Caki2 (cell line): ENCODE data around the gene DNAI4. TPM values are rescaled to one million over a fixed set of nuclear protein-coding genes. Genes with fewer than 3 reads are reported as not detected.
A peak's percentile ranks its signal among the peaks of the same experiment; 100 is the strongest.
"Not testable (repeated sequence)": the region's sequence is repeated elsewhere in the genome, so short reads cannot be mapped to it uniquely, and the experiment has no call there.

Source experiments
- DNase-seq: peaks from one replicate; pipeline ENCODE4 v3.0.0-alpha.2; 2015; ENCODE audit warnings: low read depth
- in situ Hi-C: cut with HindIII; loops from 2 replicates; pipeline ENCODE4 v1.10.0; 2016; ENCODE audit warnings: low sequenced_read_pairs, low pct_unique_long_range_greater_than_20kb, mixed read lengths
- total RNA-seq: library from RNA; depleted of rRNA; stranded (reverse); fragments of >200 nt; shearing (Covaris generic); gene quantifications from 2 replicates; pipeline ENCODE4 v1.2.3, GENCODE V29; 2014; ENCODE audit warnings: low replicate concordance

DNAI4 gene
- total RNA-seq, 1 experiment from 2014 or later: 6.5 TPM

- no peak for DNase-seq
- in situ Hi-C loops: no loop called here
Observed at GRCh38 chr1:66853379-66853778, 71.3 kb downstream of the DNAI4 start.

DNA sequence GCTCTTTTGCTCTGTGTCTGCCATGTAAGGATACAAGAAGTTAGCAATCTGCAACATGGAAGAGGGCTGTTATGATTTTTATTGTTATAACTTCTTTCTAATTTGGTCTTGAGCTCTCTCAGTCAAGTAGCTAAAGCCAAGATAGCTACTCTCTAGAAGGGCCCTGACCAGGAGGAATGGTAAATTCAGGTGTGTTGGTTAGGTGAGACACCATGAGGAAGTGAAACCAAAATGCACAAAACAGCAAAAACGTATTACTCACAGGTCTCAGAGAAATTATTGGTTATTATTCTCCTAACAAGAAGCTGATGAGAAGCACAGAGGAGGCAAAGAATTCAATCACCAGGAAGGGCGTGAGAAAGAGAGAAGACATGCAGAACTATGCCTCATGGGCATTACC is 71.8 kb downstream of the DNAI4 start:
- DNase-seq: no peak
- in situ Hi-C loops: no loop called here

DNA sequence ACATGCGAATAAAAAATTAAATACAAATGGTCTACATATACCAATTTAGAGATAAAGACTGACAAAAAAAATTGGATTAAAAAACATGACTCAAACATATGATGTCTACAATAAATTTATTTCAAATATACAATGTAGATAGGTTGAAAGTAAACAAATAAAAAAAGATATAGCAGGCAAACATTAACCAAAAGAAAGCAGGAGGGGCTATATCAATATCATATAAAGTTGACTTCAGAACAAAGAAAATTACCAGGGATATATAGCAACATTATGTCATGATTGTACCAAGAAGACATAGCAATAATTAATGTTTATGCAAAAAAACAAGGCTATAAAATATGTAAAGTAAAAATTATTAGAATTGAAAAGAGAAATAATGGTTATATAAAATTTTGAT is 73.7 kb downstream of the DNAI4 start:
- DNase-seq: no peak
- in situ Hi-C loops: no loop called here

DNA sequence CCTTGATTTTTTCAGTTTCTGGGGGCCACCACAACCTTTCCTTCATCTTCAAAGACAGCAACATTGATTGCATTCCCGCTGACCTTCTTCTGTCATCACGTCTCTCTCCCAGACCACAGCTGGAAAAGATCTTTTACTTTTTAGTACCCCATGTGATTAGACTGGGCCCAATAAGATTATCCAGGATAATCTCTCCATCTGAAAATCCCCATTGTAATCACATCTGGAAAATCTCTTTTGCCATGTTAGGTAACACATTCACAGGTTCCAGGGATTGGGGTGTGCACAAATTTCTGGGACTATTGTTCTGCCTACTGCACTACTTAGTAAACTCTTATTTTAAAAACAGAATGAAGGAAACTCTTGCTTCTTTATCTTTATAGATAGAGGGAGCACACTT is 76.5 kb downstream of the DNAI4 start:
- in situ Hi-C loops: no loop called here
- DNase-seq: no peak

DNA sequence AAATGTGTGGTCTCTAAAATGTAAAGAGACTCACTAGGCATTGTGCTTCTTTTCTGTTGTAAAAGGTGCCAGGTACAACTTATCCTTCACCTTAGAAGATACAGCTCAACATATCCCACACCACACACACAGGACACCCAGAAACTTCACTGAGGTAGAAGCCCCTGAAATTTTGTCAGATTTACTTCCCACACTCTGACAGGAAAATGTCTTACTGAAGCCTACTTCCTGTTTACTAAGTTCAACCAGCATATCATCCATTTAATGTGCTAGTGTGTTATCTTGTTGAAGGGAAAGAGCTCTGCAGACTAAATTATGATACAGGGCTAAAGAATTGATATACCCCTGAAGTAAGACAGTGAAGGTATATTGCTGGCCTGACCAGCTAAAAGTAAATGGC is 83.7 kb downstream of the DNAI4 start:
- in situ Hi-C loops: no loop called here
- DNase-seq: no peak

DNA sequence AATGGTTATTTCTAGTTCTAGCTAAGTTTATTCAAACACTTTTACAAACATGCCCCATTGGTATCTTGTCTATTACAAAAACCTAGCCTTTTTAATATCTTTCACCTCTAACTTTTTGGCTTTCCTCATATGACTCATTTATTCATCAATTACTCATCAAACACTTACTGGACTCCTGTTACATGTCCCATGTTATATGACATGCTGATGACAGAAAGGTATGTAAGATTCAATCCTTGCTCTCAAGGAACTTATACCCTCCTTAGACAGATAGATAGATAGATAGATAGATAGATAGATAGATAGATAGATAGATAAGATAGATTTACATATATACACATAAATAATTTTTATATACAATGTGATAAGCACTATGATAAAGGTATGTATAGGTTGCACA is 89.7 kb downstream of the DNAI4 start:
- no peak for DNase-seq
- in situ Hi-C loops: no loop called here

DNA sequence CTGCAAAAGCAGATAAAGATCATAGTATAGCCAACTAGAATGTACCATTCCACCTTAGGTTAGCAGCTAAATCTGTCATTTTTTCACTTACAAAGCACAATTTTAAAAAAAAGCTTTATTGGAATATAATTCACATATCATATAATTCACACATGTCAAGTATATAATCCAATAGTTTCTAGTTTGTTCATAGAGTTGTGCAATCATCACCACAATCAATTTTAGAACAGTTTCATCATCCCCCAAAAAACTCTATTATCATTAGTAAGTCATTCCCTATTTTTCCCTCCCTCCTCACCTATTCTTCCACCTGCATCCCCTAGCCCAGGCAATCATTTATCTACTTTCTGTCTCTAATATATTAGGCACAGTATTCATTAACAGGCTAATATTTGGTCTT is 91.5 kb downstream of the DNAI4 start:
- no peak for DNase-seq
- in situ Hi-C loops: no loop called here

- in situ Hi-C loops: no loop called here
- no peak for DNase-seq
Observed at GRCh38 chr1:66831529-66832239, 93.0 kb downstream of the DNAI4 start.

- DNase-seq: no peak
- in situ Hi-C loops: no loop called here
Observed at GRCh38 chr1:66824771-66825170, 99.9 kb downstream of the DNAI4 start.

DNA sequence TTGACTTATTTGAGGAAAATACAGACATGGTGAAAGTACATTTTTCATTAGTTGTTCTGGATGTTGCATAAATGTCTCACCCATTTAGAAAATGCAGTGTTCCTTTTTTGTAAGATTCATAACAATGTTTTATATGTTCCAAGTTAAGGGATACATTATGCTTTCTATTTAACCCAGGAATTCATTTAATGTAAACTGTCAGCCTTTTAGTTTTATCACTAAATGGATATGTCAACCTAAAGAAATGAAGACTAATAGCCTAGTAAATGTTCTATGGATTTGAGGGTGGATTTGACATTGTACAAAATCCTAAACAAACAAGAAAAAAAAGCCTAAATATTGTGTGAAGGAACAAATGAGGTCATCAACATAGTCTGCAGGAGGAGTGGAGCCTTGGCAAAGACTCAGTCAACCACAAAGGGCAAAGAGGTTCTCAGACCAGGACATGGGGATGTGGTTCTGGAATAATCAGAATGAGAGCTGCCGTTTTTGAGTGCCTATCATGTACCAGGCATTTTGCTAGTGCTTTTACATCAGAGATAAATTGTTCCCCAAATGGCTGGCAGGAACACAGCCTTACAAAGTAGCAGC is 114.8 kb downstream of the DNAI4 start:
- in situ Hi-C loops: no loop called here
- DNase-seq: peak; percentile 2

- DNase-seq: no peak
- in situ Hi-C loops: no loop called here
Observed at GRCh38 chr1:66809245-66809644, 115.4 kb downstream of the DNAI4 start.

- in situ Hi-C loops, DNase-seq: not testable (repeated sequence)
Observed at GRCh38 chr1:66795839-66796238, 128.8 kb downstream of the DNAI4 start.

DNA sequence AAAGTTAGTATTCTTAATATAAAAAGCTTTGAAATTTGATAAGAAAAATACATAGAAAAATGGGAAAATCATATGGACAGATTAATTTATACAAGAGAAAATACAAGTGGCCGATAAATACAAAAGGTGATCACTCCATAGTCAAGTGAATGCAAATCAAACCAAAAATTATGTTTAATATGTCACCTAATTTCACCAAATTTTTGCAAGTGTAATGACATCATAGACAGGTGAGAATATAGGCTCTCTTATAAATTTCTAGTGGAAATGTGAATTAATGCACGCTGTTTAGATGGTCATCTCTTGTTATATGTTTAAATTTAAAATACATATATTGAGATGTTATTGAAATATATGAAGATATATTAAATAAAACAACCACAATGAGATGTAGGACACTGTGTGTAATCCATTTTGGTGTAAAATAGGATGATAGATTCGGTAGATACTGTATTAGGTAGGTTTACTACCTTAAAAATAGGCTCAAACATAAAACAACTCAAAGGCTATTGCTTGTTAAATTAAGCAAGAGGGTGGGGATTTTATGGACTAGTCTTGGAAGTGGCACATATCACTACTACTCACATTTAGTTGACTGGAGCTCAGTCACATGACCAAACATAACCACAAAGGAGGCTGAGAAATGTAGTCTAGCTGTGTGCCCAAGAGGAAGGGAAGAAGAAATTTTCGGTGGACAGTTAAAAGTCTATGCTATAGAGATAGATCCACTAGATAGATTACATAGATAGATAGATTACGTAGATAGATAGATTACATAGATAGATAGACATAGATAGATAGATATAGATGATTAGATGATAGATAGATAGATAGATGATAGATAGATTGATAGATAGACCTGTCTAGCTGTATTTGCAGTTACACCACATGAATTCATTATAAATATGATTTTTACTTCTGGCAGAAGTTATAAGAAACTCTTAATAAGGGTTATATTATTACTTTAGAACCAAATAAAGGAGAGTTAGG is 132.7 kb downstream of the DNAI4 start:
- DNase-seq: no peak
- in situ Hi-C loops: no loop called here

DNA sequence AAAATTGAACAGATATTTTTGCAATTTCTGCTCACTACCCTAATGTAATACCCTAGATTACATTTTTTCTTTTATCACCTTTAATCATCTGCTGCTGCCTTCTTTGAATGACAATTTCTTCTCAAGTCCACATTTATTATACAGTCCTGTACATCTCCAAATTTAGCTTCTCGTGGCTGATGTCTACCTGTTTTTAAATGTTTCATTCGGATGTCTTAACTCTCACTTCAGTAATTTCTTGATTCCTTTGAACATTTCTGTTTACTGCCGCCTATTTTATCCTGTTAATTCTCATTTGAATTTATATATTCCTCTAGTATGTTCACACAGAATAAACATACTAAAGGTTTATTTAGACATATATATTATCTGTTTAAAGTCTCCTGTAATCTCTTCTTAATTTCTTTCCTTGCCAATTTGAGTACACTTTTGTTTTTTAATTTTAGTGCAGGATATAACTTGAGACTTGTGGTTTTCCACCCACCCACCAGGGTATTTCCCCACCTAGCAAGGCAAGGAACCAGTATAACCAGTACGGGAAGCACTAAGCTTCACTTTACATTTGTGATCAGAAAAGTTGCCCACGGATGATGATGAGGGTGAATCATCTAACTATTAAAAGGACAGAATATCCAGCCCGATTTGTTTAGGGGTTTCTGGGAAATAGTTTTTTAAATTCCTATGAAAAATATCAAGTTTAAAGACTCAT is 136.3 kb downstream of the DNAI4 start:
- DNase-seq: no peak
- in situ Hi-C loops: no loop called here

- in situ Hi-C loops: no loop called here
- no peak for DNase-seq
Observed at GRCh38 chr1:66787641-66788040, 137.0 kb downstream of the DNAI4 start.

GRCh38 chr1:66785800-66786199 is 138.9 kb downstream of the DNAI4 start:
- DNase-seq, in situ Hi-C loops: not testable (repeated sequence)

GRCh38 chr1:66779475-66780078 is 145.1 kb downstream of the DNAI4 start:
- DNase-seq: no peak
- in situ Hi-C loops: no loop called here

GRCh38 chr1:66778969-66779368 is 145.7 kb downstream of the DNAI4 start:
- in situ Hi-C loops: no loop called here
- no peak for DNase-seq
